MCF 10A (cell line): ENCODE measurements around the gene WDR5. TPM values are rescaled to one million over a fixed set of nuclear protein-coding genes. Genes with fewer than 3 reads are reported as not detected.

ENCODE experiments used
- BruUV-seq: library from RNA; stranded (reverse); fragments of 400-500 nt; replicated peaks from 2 replicates; lab custom pipeline; 2021; lab: Mats Ljungman, UMichigan
- CTCF ChIA-PET: fragments of 300-600 bp; sonication (Branson Sonifier 250); formaldehyde crosslinking; extraction: SDS; loops from one replicate; lab custom pipeline; 2021; ENCODE audit warnings: antibody characterized with exemption, inconsistent platforms; lab: Yijun Ruan, JAX
- POLR2A ChIA-PET: fragments of 300-600, 350-650 bp; sonication (Branson Sonifier 250); formaldehyde crosslinking; extraction: SDS; loops from one replicate; lab custom pipeline; 2020; ENCODE audit warnings: antibody characterized with exemption, inconsistent platforms; lab: Yijun Ruan, JAX
- DNase-seq: peaks from one replicate; pipeline ENCODE4 v3.0.0-alpha.2; 2018; ENCODE audit not compliant: unreplicated experiment
- H3K27ac Mint-ChIP-seq: one replicate; pipeline ENCODE4 v1.8.0; 2022; ENCODE audit warnings: mild to moderate bottlenecking, low read depth, mixed read lengths; ENCODE audit not compliant: unreplicated experiment
- H3K27me3 Mint-ChIP-seq: one replicate; pipeline ENCODE4 v1.8.0; 2022; ENCODE audit warnings: mixed read lengths; ENCODE audit not compliant: insufficient read depth, unreplicated experiment
- H3K36me3 Mint-ChIP-seq: one replicate; pipeline ENCODE4 v1.8.0; 2022; ENCODE audit warnings: mild to moderate bottlenecking, moderate library complexity, mixed read lengths; ENCODE audit not compliant: insufficient read depth, unreplicated experiment
- H3K4me1 Mint-ChIP-seq: one replicate; pipeline ENCODE4 v1.8.0; 2022; ENCODE audit warnings: mixed read lengths; ENCODE audit not compliant: insufficient read depth, unreplicated experiment
- H3K4me3 Mint-ChIP-seq: one replicate; pipeline ENCODE4 v1.8.0; 2022; ENCODE audit warnings: mild to moderate bottlenecking, moderate library complexity, mixed read lengths; ENCODE audit not compliant: unreplicated experiment
- H3K9me3 Mint-ChIP-seq: one replicate; pipeline ENCODE4 v1.8.0; 2022; ENCODE audit warnings: mixed read lengths; ENCODE audit not compliant: unreplicated experiment
- CTCF ChIP-seq: fragments of 200-600 bp; IDR thresholded peaks from one replicate; pipeline ENCODE4 v1.8.0; 2022; ENCODE audit warnings: antibody characterized with exemption, mild to moderate bottlenecking; ENCODE audit not compliant: unreplicated experiment
- intact Hi-C: fragments of 100-400 bp; cut with micrococcal nuclease; formaldehyde crosslinking; loops from 2 replicates; pipeline ENCODE4 v1.14.1; 2022
- total RNA-seq: library from RNA; stranded (reverse); gene quantifications from 2 replicates; pipeline ENCODE4 v1.2.3, GENCODE V29; 2022

Gene WDR5
- total RNA-seq, 1 experiment from 2014 or later = 43.8 TPM

- Mint-ChIP-seq H3K4me1 (no peaks in the 10 kb centered on the region), H3K9me3 (no peaks in the 10 kb centered on the region), H3K27ac (no peak overlapping the region), H3K27me3 (peaks cover 29% of the 10 kb centered on the region), H3K36me3 (peaks cover 6% of the 10 kb centered on the region), H3K4me3 (no peak overlapping the region)
- DNase-seq = no peak
- no TSS peak for BruUV-seq
- TF ChIP-seq CTCF = no peak
- POLR2A ChIA-PET = interaction anchor here (0.6 kb wide), 1 partner anchor 181 kb away, joined by 3 read pairs; no protein-coding TSS in a partner anchor
- intact Hi-C loops = no loop called here
- CTCF ChIA-PET = no interaction called here
These were observed 53.8 kb downstream of the WDR5 start for GRCh38 chr9:134189470-134190231.

GRCh38 chr9:134190232-134191121, 54.6 kb downstream of the WDR5 start:
- DNase-seq = no peak
- peaks cover 29% of the 10 kb centered on the region for H3K27me3 Mint-ChIP-seq
- H3K9me3 Mint-ChIP-seq = no peaks in the 10 kb centered on the region
- no peak overlapping the region for H3K27ac Mint-ChIP-seq
- intact Hi-C loops = no loop called here
- BruUV-seq = no TSS peak
- ChIA-PET POLR2A (interaction anchor here (0.7 kb wide), 1 partner anchor 705 kb away, joined by 3 read pairs; no protein-coding TSS in a partner anchor), CTCF (interaction anchor here (0.5 kb wide), 1 partner anchor 1069 kb away, joined by 3 read pairs; no protein-coding TSS in a partner anchor)
- H3K4me3 Mint-ChIP-seq = no peak overlapping the region
- TF ChIP-seq CTCF = no peak
- no peaks in the 10 kb centered on the region for H3K4me1 Mint-ChIP-seq
- peaks cover 6% of the 10 kb centered on the region for H3K36me3 Mint-ChIP-seq

GRCh38 chr9:134191455-134192209, 55.8 kb downstream of the WDR5 start:
- ChIA-PET CTCF (no interaction called here), POLR2A (no interaction called here)
- Mint-ChIP-seq H3K4me3 (no peak overlapping the region), H3K27ac (no peak overlapping the region), H3K9me3 (no peaks in the 10 kb centered on the region), H3K36me3 (peaks cover 6% of the 10 kb centered on the region), H3K4me1 (no peaks in the 10 kb centered on the region), H3K27me3 (peaks cover 31% of the 10 kb centered on the region)
- TF ChIP-seq CTCF = no peak
- BruUV-seq = no TSS peak
- intact Hi-C loops = no loop called here
- DNase-seq = no peak
